GM18873 (cell line): ENCODE measurements around the gene ARMH1.
"Not testable (repeated sequence)": the region's sequence is repeated elsewhere in the genome, so short reads cannot be mapped to it uniquely, and the experiment has no call there.

Experiments used
- ATAC-seq: cut with Tn5 transposase; IDR thresholded peaks from one replicate; pipeline ENCODE4 v1.9.1; 2021; ENCODE audit warnings: mild to moderate bottlenecking, moderate library complexity, moderate number of reproducible peaks; ENCODE audit not compliant: unreplicated experiment, low FRiP score

ARMH1 gene

GRCh38 chr1:44766421-44766820, 91.9 kb downstream of the ARMH1 start:
- ATAC-seq: not testable (repeated sequence)
